GM19099 (cell line): Measurements from ENCODE around the gene PFN3.
A peak's percentile ranks its signal among the peaks of the same experiment; 100 is the strongest.

Experiments
- POLR2A ChIP-seq: IDR thresholded peaks from 3 replicates; pipeline ENCODE4 v1.6.1; 2011; ENCODE audit warnings: low read depth; ENCODE audit not compliant: insufficient read length; ENCODE audit errors: extremely low read depth

PFN3 gene

GRCh38 chr5:177393206-177393765, 7.2 kb downstream of the PFN3 start:
- TF ChIP-seq POLR2A = no peak

DNA sequence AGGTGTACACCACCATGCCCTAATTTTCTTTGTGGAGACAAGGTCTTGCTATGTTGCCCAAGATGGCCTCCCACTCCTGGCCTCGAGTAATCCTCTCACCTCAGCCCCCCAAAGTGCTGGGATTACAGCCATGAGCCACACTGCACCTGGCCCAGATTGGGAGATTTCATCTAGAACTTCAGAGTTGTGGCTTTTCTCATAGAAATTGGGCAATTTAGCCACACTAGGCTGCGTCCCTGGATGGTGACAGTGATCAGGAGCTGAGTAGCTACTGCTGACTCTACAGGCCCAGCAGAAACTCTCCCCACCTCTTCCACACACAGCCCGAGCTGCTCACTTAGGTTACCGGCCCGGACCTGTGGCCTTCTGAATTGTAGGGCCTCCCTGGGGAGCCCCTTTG, 7.7 kb downstream of the PFN3 start:
- no peak for TF ChIP-seq POLR2A

DNA sequence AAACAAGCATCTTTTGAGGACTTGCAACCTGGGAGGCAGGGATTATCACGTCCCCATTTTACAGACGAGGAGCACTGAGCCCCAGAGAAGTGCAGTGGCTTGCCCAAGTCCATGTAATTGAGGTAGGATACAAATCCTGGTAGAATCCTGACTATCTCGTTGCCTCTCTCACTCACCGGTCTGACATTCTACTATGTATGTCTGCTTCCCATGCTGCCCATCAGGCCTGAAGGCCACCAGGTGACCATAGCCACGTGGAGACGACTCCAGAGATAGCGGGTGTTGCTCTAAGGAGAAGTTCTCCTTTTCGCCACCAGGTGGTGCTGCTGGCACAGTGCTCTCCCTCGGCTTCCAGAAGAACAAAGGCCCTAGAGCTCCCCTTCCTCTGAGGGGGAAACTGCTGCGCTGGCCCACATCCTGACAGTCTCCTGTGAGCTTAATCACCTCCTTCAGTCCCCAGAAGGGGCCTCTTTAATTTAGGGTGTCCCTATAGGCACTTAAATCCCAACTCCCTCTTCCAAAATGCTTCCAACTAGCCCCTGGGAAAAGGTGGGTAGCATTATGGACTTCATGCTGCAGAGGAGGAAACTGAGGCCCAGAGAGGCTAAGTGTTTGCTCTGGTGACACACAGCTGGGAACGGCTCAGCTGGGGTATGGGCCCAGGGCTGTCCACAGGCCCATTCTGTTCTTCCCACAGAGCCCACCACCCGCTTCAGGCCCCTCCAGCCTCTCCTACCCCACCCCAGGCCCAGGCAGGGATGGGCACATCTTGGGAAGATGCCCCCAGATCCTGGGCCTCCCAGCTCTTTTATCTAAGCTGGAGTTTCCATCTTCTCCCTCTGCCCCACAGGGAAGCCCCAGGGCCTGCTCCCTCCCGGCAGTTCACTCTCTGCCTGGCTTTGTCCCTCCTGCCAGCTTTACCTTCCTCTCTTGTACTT, 9.8 kb downstream of the PFN3 start:
- TF ChIP-seq POLR2A = no peak

- peak; percentile 29 for TF ChIP-seq POLR2A
These were observed 11.0 kb downstream of the PFN3 start for GRCh38 chr5:177389241-177390169.

- no peak for TF ChIP-seq POLR2A
These were observed 11.9 kb downstream of the PFN3 start for GRCh38 chr5:177388521-177389052.

DNA sequence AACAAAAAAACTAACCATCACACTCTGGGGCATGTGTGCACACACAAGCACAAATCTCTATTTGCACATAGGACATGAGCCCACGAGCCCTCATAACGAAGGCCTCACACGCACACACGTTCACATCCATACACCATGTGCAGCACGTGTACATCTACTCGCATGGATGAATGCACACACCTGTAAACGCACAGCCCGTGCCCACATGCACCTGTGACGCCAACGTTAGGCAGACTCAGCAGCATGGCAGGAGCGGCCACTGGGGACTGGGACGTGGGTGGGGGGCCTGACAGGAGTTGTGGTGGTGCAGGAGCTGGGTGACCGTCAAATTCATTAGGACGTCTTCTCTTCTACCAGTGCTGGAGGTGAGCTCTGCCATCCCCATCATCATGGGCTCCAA, 13.1 kb downstream of the PFN3 start:
- TF ChIP-seq POLR2A = no peak

DNA sequence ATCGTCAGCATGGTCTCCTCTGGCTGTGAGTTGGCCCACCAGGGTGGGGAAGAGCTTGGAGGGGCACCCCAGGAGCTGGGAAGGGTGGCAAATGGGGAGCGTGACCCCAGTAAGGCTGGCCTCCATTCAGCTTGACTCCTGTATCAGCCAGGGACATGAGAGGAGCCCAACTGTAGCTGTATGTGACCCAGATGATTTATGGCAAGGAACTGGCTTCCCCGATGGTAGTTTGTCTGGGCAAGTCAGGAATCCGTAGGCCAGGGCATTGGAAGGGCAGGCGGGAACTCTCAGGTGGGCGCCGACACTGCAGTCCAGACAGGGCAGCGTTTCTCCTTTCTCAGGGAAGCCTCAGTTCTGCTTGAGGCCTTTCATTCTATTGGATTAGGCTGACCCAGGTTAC, 13.9 kb downstream of the PFN3 start:
- TF ChIP-seq POLR2A = no peak

GRCh38 chr5:177385720-177386119, 14.7 kb downstream of the PFN3 start:
- TF ChIP-seq POLR2A = no peak

GRCh38 chr5:177384134-177384533, 16.3 kb downstream of the PFN3 start, which contains the start of gene SLC34A1:
Gene SLC34A1, plus strand, starts transcription at chr5:177384434. Its CDS starts 1,308 bp downstream, at chr5:177385742.
- no peak for TF ChIP-seq POLR2A

GRCh38 chr5:177383181-177383580, 17.3 kb downstream of the PFN3 start:
- TF ChIP-seq POLR2A = no peak

DNA sequence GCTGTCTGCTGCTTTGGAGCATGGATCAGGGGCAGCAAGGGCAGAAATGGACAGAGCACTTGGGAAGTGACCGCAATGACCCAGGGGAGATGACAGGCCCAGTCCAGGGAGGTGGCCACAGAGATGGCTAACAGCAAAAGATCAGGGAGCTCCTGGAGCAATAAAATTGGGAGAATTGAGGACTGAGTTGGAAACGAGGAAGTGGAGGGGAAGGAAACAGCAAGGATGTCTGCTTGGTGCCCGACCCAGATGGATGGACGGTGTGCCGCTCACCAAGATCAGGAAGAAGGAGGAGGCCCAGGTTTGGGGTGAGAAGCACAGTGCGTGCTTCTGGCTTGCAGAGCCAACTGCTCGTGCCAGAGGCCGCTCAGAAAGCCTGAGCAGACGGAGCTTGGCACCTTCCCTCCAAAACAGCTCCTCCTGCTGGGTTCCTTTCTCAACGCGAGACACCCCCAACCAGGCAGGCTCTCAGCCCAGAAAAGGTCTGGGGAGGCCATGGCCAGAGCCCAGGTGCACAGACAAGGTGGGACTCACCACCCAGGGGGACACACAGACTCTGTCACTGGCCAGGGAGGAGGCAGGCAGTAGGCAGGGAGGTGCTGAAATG, 17.9 kb downstream of the PFN3 start:
- TF ChIP-seq POLR2A = no peak

GRCh38 chr5:177380805-177381126, 19.7 kb downstream of the PFN3 start:
- no peak for TF ChIP-seq POLR2A

- peak; percentile 25 for TF ChIP-seq POLR2A
These were observed 21.3 kb downstream of the PFN3 start for GRCh38 chr5:177378884-177379883.
